Measurements from ENCODE around the gene PACSIN2. TPM values are rescaled to one million over a fixed set of nuclear protein-coding genes. Genes with fewer than 3 reads are reported as not detected.

Gene PACSIN2
- total and polyA plus RNA-seq, 10 of the 15 experiments (the other 5 are each of a cell fraction or from before 2014, with no cell fraction given), result 0.93 to 78.7 (median 46.8) TPM

- no peak for TF ChIP-seq TBL1XR1 (IDR thresholded peaks at IDR 0.05; ENCODE audit: low read depth, low read length)
- no peak for TF ChIP-seq E4F1 (IDR thresholded peaks at IDR 0.05; ENCODE audit: borderline replicate concordance, partially characterized antibody)
- TF ChIP-seq ZZZ3 (IDR thresholded peaks at IDR 0.05; ENCODE audit: control insufficient read depth, insufficient read length, low read depth), result no peak
- no peak for TF ChIP-seq TARDBP (IDR thresholded peaks at IDR 0.05; ENCODE audit: borderline replicate concordance)
- TF ChIP-seq TCF7 (IDR thresholded peaks at IDR 0.05; ENCODE audit: borderline replicate concordance), result no peak
- TF ChIP-seq RAD51 (IDR thresholded peaks at IDR 0.05), result peak; percentile 90
- no peak for TF ChIP-seq SIN3A (IDR thresholded peaks at IDR 0.05; ENCODE audit: low read depth, low read length)
- TF ChIP-seq ATF2 (IDR thresholded peaks at IDR 0.05; ENCODE audit: low read length), result no peak; the same call in 1 of the 2 replicates
- TF ChIP-seq ZBED1 (IDR thresholded peaks at IDR 0.05; ENCODE audit: borderline replicate concordance), result no peak
- TF ChIP-seq HSF1 (IDR thresholded peaks at IDR 0.05; ENCODE audit: low read depth, low read length), result no peak
- TF ChIP-seq FOXK2 (IDR thresholded peaks at IDR 0.05), result no peak
- TF ChIP-seq ETV6 (conservative IDR thresholded peaks at IDR 0.05 in 1 of 2, IDR thresholded peaks at IDR 0.05 in 1 of 2; ENCODE audit: borderline replicate concordance in 1 of 2, low read depth in 1 of 2), result no peak
- TF ChIP-seq ATF7 (IDR thresholded peaks at IDR 0.05; ENCODE audit: low read depth), result no peak
- TF ChIP-seq POU2F2 (IDR thresholded peaks at IDR 0.05; ENCODE audit: borderline replicate concordance, low read depth, low read length), result no peak
- TF ChIP-seq BHLHE40 (IDR thresholded peaks at IDR 0.05; ENCODE audit: borderline replicate concordance in 1 of 2, low read depth in 2 of 2, low read length in 1 of 2), result peak; percentile 51 to 83
- no peak for TF ChIP-seq CHD1 (IDR thresholded peaks at IDR 0.05; ENCODE audit: low read depth, low read length)
- no peak for TF ChIP-seq JUNB (IDR thresholded peaks at IDR 0.05)
- TF ChIP-seq CEBPB (IDR thresholded peaks at IDR 0.05; ENCODE audit: borderline replicate concordance in 1 of 2, low read depth in 2 of 2, low read length in 2 of 2), result no peak
- TF ChIP-seq RAD21 (IDR thresholded peaks at IDR 0.05; ENCODE audit: insufficient read depth, low read depth, low read length), result peak; percentile 37; the same call in 1 of the 2 replicates
- TF ChIP-seq CTCF (IDR thresholded peaks at IDR 0.05 in 2 of 3, conservative IDR thresholded peaks at IDR 0.05 in 1 of 3; ENCODE audit: control insufficient read depth in 2 of 3, extremely low read depth in 1 of 3, insufficient read depth in 1 of 3, low read depth in 3 of 3, low read length in 3 of 3), result peak in 2 of 3 experiments; percentile 11 to 37; a peak in 2 of 6 replicates
- TF ChIP-seq ZNF207 (IDR thresholded peaks at IDR 0.05; ENCODE audit: borderline replicate concordance), result no peak
- no peak for TF ChIP-seq BRCA1 (IDR thresholded peaks at IDR 0.05; ENCODE audit: low read depth, low read length)
- no peak for TF ChIP-seq NR2C1 (IDR thresholded peaks at IDR 0.05)
- no peak for TF ChIP-seq FOXM1 (IDR thresholded peaks at IDR 0.05; ENCODE audit: low read depth, low read length)
- no peak for TF ChIP-seq CREM (IDR thresholded peaks at IDR 0.05; ENCODE audit: low read depth)
Observed at GRCh38 chr22:42930810-42931420, 84.0 kb downstream of the PACSIN2 start (continued).

Measured in GM12878 (cell line).